HG03066 (cell line): Measurements from ENCODE around the gene STAC3.

Source experiments
- ATAC-seq: cut with Tn5 transposase; IDR thresholded peaks from one replicate; pipeline ENCODE4 v1.9.1; 2021; ENCODE audit warnings: low read depth; ENCODE audit not compliant: unreplicated experiment

STAC3 gene

DNA sequence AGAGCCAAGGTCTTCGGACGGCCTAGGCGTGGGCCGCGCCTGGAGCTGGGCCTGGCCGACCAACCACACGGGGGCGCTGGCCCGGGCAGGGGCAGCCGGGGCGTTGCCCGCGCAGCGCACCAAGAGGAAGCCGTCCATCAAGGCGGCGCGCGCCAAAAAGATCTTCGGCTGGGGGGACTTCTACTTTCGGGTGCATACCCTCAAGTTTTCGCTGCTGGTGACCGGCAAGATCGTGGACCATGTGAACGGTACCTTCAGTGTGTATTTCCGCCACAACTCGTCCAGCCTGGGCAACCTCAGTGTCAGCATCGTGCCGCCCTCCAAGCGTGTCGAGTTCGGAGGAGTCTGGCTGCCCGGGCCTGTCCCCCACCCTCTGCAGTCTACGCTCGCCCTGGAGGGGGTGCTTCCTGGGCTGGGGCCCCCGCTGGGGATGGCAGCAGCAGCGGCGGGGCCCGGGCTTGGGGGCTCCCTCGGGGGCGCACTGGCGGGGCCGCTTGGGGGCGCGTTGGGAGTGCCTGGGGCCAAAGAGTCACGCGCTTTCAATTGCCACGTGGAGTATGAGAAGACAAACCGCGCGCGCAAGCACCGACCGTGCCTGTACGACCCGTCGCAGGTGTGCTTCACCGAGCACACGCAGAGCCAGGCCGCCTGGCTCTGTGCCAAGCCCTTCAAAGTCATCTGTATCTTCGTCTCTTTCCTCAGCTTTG lies 25.9 kb downstream of the STAC3 start:
- ATAC-seq = no peak

GRCh38 chr12:57224278-57224972 lies 26.6 kb downstream of the STAC3 start:
- no peak for ATAC-seq

DNA sequence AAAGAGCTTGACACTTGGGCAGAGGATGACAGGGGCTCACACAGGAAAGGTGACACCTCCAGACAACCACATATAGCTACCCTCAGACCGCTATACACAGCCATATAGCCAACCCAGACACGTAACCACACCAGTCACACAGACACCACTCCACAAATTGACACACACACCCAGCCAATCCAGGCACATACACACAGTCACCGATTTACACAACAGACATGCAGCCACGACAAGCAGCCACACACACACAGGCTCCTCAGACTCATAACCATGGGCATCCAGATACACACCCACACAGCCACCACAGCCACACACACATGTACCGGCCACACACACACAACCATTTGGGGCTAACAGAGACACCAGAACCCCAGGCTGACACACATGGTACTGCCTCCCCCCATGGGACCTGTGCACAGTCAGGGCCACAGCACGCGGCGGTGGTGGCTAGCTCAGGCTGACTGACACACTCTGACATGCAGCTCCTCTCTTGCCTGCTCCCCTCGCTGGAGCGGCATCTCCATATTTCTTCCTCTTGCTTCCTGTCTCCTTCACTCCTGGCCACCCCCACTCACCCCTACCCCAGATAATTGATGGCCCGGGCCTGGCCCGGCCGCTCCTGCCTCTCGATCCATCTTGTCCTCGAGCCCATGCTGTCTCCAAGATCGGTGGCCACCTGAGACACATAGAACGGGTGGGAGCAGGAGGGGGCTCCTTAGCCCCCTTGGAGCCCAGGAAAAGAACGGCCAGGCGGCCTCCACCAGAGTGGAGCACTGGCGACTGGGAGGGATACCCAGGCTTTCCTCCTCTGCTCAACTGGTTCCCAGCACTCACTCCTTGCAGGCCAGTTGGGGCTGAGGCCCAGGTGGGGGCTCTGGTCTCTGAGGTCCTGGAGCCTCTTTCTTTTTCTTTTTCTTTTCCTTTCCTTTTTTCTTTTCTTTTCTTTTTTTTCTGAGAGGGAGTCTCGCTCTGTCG lies 27.5 kb downstream of the STAC3 start:
- no peak for ATAC-seq

GRCh38 chr12:57222286-57223190 lies 28.4 kb downstream of the STAC3 start:
- no peak for ATAC-seq

- ATAC-seq = no peak
Measured at GRCh38 chr12:57221169-57221917, 29.6 kb downstream of the STAC3 start.

- no peak for ATAC-seq
Measured at GRCh38 chr12:57220770-57221168, 30.2 kb downstream of the STAC3 start.

DNA sequence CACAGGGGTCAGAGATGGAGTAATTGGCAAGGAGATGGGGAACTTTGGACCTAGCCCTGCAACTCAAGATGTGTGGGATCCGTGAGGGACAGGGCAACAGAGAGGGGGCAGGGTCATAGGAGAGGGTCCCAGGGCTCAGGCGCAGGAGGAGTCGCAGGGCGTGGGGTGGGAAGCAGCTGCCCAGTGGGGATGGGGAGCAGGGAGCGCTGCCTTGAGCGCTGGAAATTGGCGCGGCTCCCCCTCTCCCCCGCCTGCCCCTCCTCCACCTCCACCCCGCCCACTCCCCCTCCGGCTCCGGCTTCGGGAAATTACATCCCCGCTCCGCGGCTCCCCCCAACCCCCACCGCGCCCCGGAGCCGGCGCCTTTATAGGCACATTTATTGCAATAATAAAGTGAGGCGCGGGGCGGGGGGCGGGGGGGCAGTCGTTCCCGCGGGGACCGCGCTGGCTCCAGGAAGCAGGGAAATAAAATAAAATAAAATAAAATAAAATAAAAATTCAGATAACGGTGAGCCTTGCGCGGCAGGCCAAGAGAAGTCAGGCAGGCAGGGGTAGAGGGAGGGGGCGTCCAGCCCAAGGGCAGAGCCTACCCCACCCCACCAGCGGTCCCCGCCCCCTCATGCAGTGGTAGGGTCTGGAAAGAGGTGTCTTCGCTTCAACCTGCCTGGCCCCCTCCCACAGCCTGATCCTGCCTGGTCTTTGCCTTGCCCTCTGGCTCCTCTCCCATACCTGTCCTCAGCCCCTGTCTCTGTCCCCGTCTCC lies 30.8 kb downstream of the STAC3 start:
- ATAC-seq = no peak

DNA sequence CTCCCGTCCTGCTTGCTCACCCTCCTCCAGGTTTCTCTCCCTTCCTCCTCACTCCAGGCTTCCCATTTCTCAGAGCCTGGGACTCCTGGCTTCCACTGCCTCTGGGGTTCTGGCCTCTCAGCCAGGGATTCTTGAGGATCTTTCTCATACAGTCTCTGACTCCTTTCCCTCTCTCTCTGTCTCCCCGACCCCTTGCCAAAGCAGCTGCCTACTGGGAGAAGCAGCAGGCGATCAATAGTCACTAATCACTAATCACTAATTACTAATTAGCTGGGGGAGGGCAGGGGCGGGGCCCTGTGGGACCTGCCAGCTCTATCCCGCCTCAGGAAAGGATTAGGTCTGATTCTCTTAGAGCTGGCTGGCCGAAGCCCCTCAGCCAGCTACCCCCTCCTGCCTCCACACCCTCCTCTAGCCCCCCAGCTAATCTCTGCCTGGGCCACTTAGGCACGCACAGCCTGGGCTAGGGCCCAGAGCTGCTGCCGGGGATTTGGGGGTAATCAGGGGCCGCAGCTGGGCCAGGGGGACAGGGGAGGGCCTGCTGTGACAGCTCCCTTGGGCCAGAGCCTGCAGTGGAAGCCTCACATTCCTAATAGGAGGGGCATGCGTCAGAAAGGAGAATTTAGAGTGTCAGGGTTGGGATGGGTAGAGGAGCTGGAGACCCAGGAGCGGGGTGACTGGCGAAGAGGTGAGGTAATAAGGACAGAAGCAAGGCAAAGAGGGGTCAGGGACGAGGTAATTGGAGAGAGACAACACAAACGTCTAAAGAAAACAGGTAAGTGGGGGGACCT lies 31.6 kb downstream of the STAC3 start:
- no peak for ATAC-seq

DNA sequence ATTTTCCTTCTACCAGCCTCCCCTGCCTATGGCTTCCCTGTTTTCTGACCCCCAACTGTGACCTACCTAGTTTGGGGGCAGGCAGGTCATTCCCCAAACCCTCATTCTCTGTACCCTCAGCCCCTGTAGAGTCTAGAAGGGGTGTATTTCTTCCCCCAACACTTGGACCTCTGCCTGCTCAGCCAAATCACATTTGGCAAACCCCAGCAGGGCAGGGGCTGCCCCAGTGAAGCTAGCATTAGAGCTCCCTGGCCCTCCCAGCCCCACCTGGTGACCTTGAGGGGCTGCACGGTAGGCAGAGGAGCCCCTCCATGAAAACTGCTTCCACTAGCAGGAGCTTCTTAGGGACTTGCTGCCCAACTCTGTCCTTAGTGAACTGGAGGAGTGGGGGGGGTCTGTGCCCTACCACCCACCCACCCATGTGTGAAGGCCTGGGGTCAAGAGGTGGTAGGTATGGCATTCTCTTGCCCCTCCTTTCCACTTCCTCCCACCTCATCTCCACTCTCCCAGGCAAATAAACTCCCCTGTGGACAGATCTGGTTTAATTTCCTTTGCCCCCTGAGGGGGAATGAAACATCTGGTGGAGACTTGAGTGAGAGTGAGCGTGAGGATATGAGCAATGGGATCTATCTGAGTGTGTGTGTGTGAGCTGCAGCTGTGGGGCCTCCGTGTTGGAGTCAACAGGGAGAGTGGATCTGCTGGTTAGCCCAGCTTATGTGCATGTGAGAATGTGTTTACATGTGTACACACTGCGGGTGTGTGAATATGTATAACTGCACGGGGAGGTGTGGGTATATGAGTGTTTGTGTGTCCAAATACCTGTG lies 32.7 kb downstream of the STAC3 start:
- no peak for ATAC-seq

DNA sequence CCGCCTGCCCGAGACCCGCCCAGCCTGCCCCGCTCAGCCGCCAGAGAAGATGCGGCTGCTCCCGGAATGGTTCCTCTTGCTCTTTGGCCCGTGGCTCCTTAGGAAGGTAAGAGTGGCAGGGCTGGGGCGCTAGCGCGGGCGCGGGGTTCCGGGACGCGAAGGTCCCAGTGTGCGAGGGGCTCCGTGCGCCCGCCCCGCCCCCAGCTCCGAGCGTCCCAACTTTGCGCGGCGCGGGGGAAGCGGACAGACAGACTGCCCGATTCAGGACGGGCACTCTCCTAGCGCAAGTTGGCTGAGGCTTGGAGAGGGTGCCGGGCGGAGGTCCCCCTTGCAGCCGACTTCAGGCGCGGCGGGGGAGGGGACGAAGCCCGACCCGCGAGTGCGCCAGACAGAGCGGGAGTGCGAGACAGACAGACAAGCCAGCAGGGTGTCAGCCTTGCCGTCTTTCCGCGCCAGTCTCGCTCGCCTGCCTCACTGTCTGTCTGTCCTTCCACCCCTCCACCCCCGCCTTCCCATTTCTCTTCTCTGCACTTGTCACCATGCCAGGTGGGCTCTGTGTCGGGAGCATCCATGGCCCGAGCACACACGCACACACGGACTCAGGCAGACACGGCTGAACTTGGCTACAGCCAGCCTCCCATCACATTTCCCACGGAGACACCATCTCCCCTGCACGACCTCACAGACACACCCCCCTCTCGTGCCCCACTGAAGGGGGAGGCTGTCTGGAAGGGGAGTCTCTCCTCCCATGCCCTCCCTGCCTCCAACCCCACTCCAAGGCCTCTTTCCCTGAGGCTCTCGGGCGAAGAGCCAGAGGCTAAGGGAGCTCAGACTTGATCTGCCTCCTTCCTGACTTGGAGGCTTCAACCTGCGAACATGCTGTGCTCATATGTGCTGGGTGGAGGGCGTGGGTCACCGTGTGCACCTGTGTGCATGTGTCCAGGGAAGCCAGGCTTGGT lies 33.8 kb downstream of the STAC3 start:
- ATAC-seq = no peak

DNA sequence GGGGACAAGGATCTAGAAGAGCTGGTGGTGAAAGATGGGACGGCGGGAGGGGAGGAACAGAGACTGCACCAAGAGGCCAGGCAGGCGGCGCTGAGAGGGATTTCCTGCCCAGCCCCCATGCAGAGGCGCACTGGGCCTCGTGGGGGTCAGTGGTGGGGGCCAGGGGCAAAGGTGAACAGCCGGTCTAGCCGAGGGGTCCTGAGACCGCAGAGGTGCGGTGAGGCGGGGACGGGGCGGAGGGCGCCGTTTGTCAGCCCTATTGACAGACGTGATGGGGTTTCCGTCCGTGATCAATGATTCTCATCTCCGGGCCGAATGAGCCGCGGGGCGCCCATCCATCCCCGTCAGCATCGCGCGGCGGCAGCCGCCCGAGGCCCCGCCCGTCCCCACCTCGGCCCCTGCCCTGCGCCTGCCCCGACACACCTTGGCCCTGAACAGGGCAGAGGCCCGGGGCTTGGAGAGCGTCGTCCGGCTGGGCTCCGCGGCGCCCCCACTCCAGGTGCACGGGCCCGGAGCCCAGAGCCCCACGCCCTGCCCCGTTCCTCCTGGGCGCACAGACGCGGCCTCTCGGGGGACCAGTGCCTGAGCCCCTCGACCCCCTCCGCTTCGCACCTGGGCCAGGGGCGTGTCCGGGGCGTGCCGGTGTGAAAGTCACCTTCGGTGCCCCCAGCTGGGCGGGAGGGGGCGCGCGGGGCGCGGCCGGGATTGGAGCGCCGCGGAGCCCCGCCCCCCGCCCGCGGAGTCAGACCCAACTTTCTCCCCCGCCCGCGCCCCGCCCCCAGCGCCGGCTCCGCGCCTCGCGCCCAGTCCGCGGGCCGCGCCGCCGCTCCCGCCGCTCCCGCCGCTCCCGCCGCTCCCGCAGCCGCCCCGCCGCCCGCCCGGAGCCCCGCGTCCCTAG lies 34.7 kb downstream of the STAC3 start, which contains the start of gene NXPH4:
NXPH4 (plus strand) TSS at position 781 of the 898 bp plus-strand sequence. CDS start 176 bp downstream, outside the sequence.
- no peak for ATAC-seq

GRCh38 chr12:57215668-57216013 lies 35.3 kb downstream of the STAC3 start:
- ATAC-seq = no peak

DNA sequence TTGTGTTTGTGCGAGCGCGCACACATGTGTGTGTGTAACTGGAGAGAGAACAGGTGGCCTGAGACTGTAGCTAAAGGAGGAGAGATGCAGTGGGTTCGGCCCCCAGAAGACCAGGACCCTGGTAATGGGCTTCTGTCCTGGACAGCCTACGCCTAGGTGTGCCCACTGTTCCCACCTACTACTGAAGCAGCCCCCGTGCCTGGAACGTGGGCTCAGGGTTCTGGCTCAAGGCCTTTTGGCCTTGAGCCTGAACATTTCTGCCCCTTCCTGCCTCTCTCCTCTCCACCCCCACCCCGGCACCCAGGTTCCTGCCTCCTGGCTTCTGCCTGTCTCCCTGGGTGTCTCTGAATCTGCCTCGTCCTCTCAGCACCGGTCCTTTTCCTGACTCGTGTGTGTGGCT lies 35.9 kb downstream of the STAC3 start:
- ATAC-seq = no peak

DNA sequence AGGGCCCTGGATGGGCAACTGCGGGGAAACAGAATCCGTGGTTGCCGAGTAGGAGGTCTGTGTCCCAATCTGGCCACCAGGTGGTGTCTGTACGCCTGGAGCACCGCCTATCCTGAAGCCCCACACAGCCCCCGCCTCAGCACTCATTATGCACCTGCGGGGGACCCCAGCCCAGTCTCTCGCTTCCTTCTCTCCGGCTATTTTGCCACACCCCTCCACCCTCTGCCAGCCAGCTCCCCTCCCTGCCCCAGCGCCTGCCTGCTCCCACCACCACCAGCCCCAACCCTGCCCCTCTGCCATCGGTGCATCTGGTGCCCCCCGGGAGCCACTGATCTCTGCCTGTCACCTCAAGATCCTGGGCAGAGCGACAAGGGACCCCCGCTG lies 36.6 kb downstream of the STAC3 start:
- no peak for ATAC-seq
